ENCODE results near the gene NPR2.

GRCh38 chr9:35810122-35810521, 18.7 kb downstream of the NPR2 start:
- TF ChIP-seq CTCF (IDR thresholded peaks at IDR 0.05), result no peak
- TF ChIP-seq EP300 (IDR thresholded peaks at IDR 0.05), result no peak
- TF ChIP-seq POLR2AphosphoS5 (IDR thresholded peaks at IDR 0.05), result no peak
- TF ChIP-seq POLR2A (IDR thresholded peaks at IDR 0.05), result no peak
